ENCODE results near the gene TEC. TPM values are rescaled to one million over a fixed set of nuclear protein-coding genes. Genes with fewer than 3 reads are reported as not detected.
A peak's percentile ranks its signal among the peaks of the same experiment; 100 is the strongest.

Gene TEC
- total RNA-seq, 3 donors from 2014 or later = 0.82 to 1.4 (median 0.83) TPM

DNA sequence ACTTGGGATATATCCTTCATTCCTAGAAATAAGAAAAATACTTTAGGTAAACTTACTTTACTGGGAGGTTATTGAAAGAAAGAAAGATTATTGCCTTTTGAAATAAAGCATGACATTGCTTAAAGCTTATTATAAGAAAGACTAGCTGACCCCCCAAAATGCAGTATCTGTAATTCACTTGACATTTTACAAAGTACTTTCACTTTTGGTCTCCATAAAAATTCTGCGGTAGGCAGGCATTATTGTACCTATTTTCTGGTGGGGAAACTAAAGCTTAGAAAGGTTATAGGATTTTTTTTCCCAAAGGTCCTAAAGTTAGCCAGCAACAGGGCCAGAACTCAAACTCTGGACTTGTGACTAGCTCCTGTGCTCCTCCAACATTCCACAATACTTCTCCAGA is 105.9 kb downstream of the TEC start:
- no peaks in the 10 kb centered on the region for H3K27me3 Mint-ChIP-seq (ENCODE audit: low read depth)
- no peaks in the 10 kb centered on the region for H3K9me3 Mint-ChIP-seq
- peaks cover 8% of the 10 kb centered on the region for H3K36me3 Mint-ChIP-seq (ENCODE audit: insufficient read depth)
- H3K4me3 Mint-ChIP-seq = no peak overlapping the region
- H3K4me1 Mint-ChIP-seq (ENCODE audit: low read depth) = peaks cover 16% of the 10 kb centered on the region
- ATAC-seq (no peak), DNase-seq (no peak)

DNA sequence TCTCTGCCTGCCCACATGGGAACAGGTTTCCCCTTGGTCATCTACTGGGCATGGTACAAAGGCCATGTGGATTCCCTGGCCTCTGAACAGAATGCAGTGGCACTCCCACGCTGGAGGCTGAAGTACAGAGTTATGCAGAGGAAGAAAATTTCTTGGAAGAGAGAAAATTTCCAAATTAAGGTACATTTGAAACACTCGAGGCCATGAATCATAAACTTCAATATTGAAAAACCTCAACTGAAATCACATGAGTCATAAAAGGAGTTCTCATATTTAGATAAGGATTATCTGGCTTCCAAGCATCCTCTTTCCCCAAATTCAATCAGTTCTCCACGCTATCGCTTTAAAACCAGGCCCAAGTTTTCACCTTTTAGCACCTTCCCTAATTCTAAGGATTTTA is 107.5 kb downstream of the TEC start:
- peaks cover 5% of the 10 kb centered on the region for H3K4me1 Mint-ChIP-seq (ENCODE audit: low read depth)
- DNase-seq = no peak
- peaks cover 1% of the 10 kb centered on the region for H3K9me3 Mint-ChIP-seq
- peak; percentile 53 to 54 for ATAC-seq
- H3K4me3 Mint-ChIP-seq = no peak overlapping the region
- peaks cover 8% of the 10 kb centered on the region for H3K36me3 Mint-ChIP-seq (ENCODE audit: insufficient read depth)
- H3K27me3 Mint-ChIP-seq (ENCODE audit: low read depth) = no peaks in the 10 kb centered on the region

DNA sequence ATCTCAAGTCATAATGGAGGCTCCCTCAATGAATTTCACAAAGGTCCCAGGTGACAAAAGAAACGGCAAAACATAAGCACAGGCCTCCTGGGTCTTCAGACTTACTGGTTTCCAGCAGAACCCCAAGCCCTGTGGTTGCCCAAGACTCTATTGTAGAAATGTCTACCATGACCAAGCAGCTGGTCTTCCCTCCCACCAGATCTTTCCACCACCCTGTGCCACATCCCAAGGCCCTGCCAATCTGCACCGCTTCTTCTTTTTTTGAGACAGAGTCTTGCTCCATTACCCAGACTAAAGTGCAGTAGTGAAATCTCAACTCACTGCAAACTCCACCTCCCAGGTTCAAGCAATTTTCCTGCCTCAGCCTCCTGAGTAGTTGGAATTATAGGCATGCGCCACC is 112.4 kb downstream of the TEC start:
- DNase-seq = no peak
- no peaks in the 10 kb centered on the region for H3K27me3 Mint-ChIP-seq (ENCODE audit: low read depth)
- peaks cover 23% of the 10 kb centered on the region for H3K9me3 Mint-ChIP-seq
- ATAC-seq = no peak
- H3K36me3 Mint-ChIP-seq (ENCODE audit: insufficient read depth) = peaks cover 28% of the 10 kb centered on the region
- H3K4me3 Mint-ChIP-seq = no peak overlapping the region
- H3K4me1 Mint-ChIP-seq (ENCODE audit: low read depth) = peaks cover 4% of the 10 kb centered on the region

- no peaks in the 10 kb centered on the region for H3K4me1 Mint-ChIP-seq (ENCODE audit: low read depth)
- no peaks in the 10 kb centered on the region for H3K27me3 Mint-ChIP-seq (ENCODE audit: low read depth)
- ATAC-seq (no peak), DNase-seq (no peak)
- H3K36me3 Mint-ChIP-seq (ENCODE audit: insufficient read depth) = peaks cover 28% of the 10 kb centered on the region
- peaks cover 23% of the 10 kb centered on the region for H3K9me3 Mint-ChIP-seq
- no peak overlapping the region for H3K4me3 Mint-ChIP-seq
Measured at GRCh38 chr4:48156423-48156822, 113.2 kb downstream of the TEC start.

DNA sequence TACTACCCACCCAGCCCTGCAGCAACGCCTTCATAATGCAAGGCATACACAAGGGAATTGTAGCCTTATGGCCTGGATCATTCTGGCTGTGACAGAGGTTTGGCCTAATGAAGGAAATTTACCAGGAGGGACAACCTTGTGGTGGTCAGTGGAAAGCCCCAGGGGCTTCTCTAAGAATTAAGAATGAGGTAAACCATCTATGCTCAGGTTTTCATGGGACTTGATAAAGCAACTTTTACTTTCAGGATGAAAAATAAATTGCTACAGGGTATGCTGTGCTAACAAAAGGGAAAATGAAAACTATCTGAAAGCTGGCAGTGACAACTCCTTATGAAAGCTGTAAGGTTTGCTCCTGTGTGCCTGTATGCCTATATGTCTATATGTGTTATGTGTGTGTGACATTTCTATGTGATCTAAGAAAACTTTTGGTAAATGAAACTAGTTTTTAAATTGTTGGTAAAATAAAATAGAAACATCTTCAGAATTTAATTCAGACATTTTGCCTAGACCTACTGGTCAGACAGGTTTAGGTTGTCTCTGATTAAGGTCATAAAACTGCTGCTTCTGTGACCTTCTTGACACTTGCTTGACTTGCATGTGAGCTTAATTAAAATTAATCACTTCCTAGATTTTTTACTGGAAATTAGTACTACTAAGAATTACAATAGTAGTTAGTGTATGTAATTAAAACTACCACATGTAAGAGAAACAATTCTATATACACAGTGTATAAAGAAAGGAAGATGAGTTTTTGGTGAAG is 115.7 kb downstream of the TEC start:
- DNase-seq (no peak), ATAC-seq (peak in 1 of 2 donors; percentile 32)
- peaks cover 23% of the 10 kb centered on the region for H3K9me3 Mint-ChIP-seq
- no peaks in the 10 kb centered on the region for H3K4me1 Mint-ChIP-seq (ENCODE audit: low read depth)
- no peak overlapping the region for H3K4me3 Mint-ChIP-seq
- H3K27me3 Mint-ChIP-seq (ENCODE audit: low read depth) = no peaks in the 10 kb centered on the region
- peaks cover 26% of the 10 kb centered on the region for H3K36me3 Mint-ChIP-seq (ENCODE audit: insufficient read depth)

- Mint-ChIP-seq H3K4me3 (no peak overlapping the region), H3K27me3 (ENCODE audit: low read depth) (no peaks in the 10 kb centered on the region)
- ATAC-seq = no peak
Measured at GRCh38 chr4:48152259-48152658, 117.4 kb downstream of the TEC start.

GRCh38 chr4:48149827-48150370 is 119.7 kb downstream of the TEC start:
- ATAC-seq = no peak
- DNase-seq = no peak
- peaks cover 10% of the 10 kb centered on the region for H3K36me3 Mint-ChIP-seq (ENCODE audit: insufficient read depth)
- H3K9me3 Mint-ChIP-seq = peaks cover 10% of the 10 kb centered on the region
- H3K4me1 Mint-ChIP-seq (ENCODE audit: low read depth) = no peaks in the 10 kb centered on the region
- H3K27me3 Mint-ChIP-seq (ENCODE audit: low read depth) = no peaks in the 10 kb centered on the region
- no peak overlapping the region for H3K4me3 Mint-ChIP-seq

More at GRCh38 chr4:48152259-48152658, 117.4 kb downstream of the TEC start:
- H3K9me3 Mint-ChIP-seq = peaks cover 23% of the 10 kb centered on the region
- DNase-seq = no peak
- H3K36me3 Mint-ChIP-seq (ENCODE audit: insufficient read depth) = peaks cover 21% of the 10 kb centered on the region
- no peaks in the 10 kb centered on the region for H3K4me1 Mint-ChIP-seq (ENCODE audit: low read depth)

- Mint-ChIP-seq H3K4me1 (ENCODE audit: low read depth) (no peaks in the 10 kb centered on the region), H3K4me3 (no peak overlapping the region), H3K36me3 (ENCODE audit: insufficient read depth) (no peaks in the 10 kb centered on the region), H3K27me3 (ENCODE audit: low read depth) (no peaks in the 10 kb centered on the region), H3K9me3 (no peaks in the 10 kb centered on the region)
- ATAC-seq = no peak
- no peak for DNase-seq
Measured at GRCh38 chr4:48147621-48148020, 122.0 kb downstream of the TEC start.

- DNase-seq (no peak), ATAC-seq (peak in 1 of 2 donors; percentile 42)
- Mint-ChIP-seq H3K36me3 (ENCODE audit: insufficient read depth) (no peaks in the 10 kb centered on the region), H3K4me3 (no peak overlapping the region), H3K9me3 (no peaks in the 10 kb centered on the region), H3K4me1 (ENCODE audit: low read depth) (peaks cover 47% of the 10 kb centered on the region), H3K27me3 (ENCODE audit: low read depth) (no peaks in the 10 kb centered on the region)
Measured at GRCh38 chr4:48141048-48141447, 128.6 kb downstream of the TEC start.

GRCh38 chr4:48139691-48140090 is 129.9 kb downstream of the TEC start:
- Mint-ChIP-seq H3K27me3 (ENCODE audit: low read depth) (no peaks in the 10 kb centered on the region), H3K4me3 (no peak overlapping the region), H3K36me3 (ENCODE audit: insufficient read depth) (no peaks in the 10 kb centered on the region), H3K4me1 (ENCODE audit: low read depth) (peaks cover 60% of the 10 kb centered on the region), H3K9me3 (no peaks in the 10 kb centered on the region)
- DNase-seq = peak; percentile 23
- ATAC-seq = no peak

DNA sequence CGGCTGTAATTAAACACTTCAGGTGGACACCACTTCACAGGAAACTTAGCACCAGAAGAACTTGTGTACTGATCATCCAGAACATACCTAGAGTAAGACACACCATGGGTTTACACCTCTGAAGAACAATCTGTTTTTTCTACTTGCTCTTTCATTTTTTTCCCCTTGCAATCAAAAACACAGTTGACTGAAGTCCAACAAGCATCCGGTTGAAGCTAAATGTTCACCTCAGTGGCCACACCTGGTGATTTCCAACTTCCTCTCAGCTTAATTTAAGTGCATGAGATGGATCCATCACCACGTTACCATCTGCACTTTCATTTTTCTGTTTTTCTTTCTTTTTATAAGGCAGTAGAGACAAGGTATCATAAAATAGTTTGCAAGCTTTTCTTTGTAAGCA is 130.7 kb downstream of the TEC start:
- Mint-ChIP-seq H3K4me3 (peak overlapping the region; percentile 44), H3K9me3 (no peaks in the 10 kb centered on the region), H3K36me3 (ENCODE audit: insufficient read depth) (no peaks in the 10 kb centered on the region), H3K4me1 (ENCODE audit: low read depth) (peaks cover 68% of the 10 kb centered on the region), H3K27me3 (ENCODE audit: low read depth) (no peaks in the 10 kb centered on the region)
- DNase-seq = no peak
- peak in 1 of 2 donors; percentile 13 for ATAC-seq

GRCh38 chr4:48138511-48138910 is 131.1 kb downstream of the TEC start:
- no peak for ATAC-seq
- Mint-ChIP-seq H3K36me3 (ENCODE audit: insufficient read depth) (no peaks in the 10 kb centered on the region), H3K4me1 (ENCODE audit: low read depth) (peaks cover 72% of the 10 kb centered on the region), H3K4me3 (peak overlapping the region; percentile 44), H3K27me3 (ENCODE audit: low read depth) (no peaks in the 10 kb centered on the region), H3K9me3 (no peaks in the 10 kb centered on the region)
- DNase-seq = no peak

- peak overlapping the region; percentile 44 for H3K4me3 Mint-ChIP-seq
- H3K9me3 Mint-ChIP-seq = no peaks in the 10 kb centered on the region
- H3K4me1 Mint-ChIP-seq (ENCODE audit: low read depth) = peaks cover 74% of the 10 kb centered on the region
- peak; percentile 23 to 25 for ATAC-seq
- no peaks in the 10 kb centered on the region for H3K36me3 Mint-ChIP-seq (ENCODE audit: insufficient read depth)
- no peak for DNase-seq
- H3K27me3 Mint-ChIP-seq (ENCODE audit: low read depth) = no peaks in the 10 kb centered on the region
Measured at GRCh38 chr4:48137846-48138245, 131.8 kb downstream of the TEC start.

- Mint-ChIP-seq H3K9me3 (no peaks in the 10 kb centered on the region), H3K36me3 (ENCODE audit: insufficient read depth) (no peaks in the 10 kb centered on the region), H3K4me3 (peak within 1 kb of the TSS; percentile 82), H3K27me3 (ENCODE audit: low read depth) (no peaks in the 10 kb centered on the region), H3K4me1 (ENCODE audit: low read depth) (peaks cover 88% of the 10 kb centered on the region)
- DNase-seq = no peak
- ATAC-seq = peak; percentile 62 to 71
Measured at GRCh38 chr4:48134081-48134480, 135.6 kb downstream of the TEC start, which contains the start of gene TXK. Gene TXK (minus strand): TSS chr4:48134250. CDS start chr4:48134170, 80 bp downstream.

DNA sequence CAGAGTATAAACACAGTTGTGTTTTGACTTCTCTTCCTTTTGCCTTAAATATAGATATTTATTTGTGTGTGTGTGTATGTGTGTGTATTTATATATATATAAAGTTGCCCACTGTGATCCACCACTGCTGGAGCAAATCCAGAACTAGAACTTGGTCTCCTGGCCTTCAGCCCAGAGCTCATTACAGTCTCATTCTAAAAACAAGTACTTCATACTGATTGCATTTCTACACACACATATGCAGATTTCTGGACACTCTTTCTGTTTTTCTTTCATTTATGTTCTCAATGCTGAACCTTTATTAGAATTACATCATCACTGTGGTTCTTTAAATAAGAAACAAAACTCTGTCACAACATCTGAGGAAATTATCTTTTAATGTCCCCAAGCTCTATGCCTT is 136.0 kb downstream of the TEC start:
- Mint-ChIP-seq H3K9me3 (no peaks in the 10 kb centered on the region), H3K27me3 (ENCODE audit: low read depth) (no peaks in the 10 kb centered on the region), H3K36me3 (ENCODE audit: insufficient read depth) (no peaks in the 10 kb centered on the region), H3K4me3 (peak overlapping the region; percentile 82), H3K4me1 (ENCODE audit: low read depth) (peaks cover 88% of the 10 kb centered on the region)
- ATAC-seq (peak; percentile 7 to 12), DNase-seq (no peak)

All from activated T-cell treated with anti-CD3 and anti-CD28 coated beads, Interleukin-2, amount 50 U/mL, for 4 hours (primary cell).